HepG2 (cell line): ENCODE measurements around the gene TMX2. TPM values are rescaled to one million over a fixed set of nuclear protein-coding genes. Genes with fewer than 3 reads are reported as not detected.

ENCODE experiments used
- GABPA ChIP-seq, 2 experiments: IDR thresholded peaks; 2 replicates each; pipeline ENCODE4 v1.6.1; 2011 to 2016; ENCODE audit warnings: low read depth in 2 of 2, low read length in 1 of 2, missing biosample characterization in 1 of 2, missing genetic modification characterization in 1 of 2
- LRRFIP1 ChIP-seq: sonication (generic); formaldehyde crosslinking; conservative IDR thresholded peaks from 2 replicates; pipeline ENCODE4 v1.4.0; 2020; ENCODE audit warnings: missing genetic modification reagents
- NFE2L2 ChIP-seq: fragments of 150-350 bp; IDR thresholded peaks from 2 replicates; pipeline ENCODE4 v1.6.1; 2014; ENCODE audit warnings: low read length
- ONECUT2 ChIP-seq: sonication (generic); formaldehyde crosslinking; IDR thresholded peaks from 2 replicates; pipeline ENCODE4 v1.4.0; 2020; ENCODE audit warnings: missing genetic modification reagents
- PAF1 ChIP-seq: IDR thresholded peaks from 2 replicates; pipeline ENCODE4 v1.6.1; 2016; ENCODE audit warnings: missing genetic modification reagents, missing compliant biosample characterization
- POLR2AphosphoS5 ChIP-seq: IDR thresholded peaks from 2 replicates; pipeline ENCODE4 v1.6.1; 2012; ENCODE audit warnings: low read depth, low read length
- PPARG ChIP-seq: conservative IDR thresholded peaks from 2 replicates; pipeline ENCODE4 v1.6.1; 2016; ENCODE audit warnings: missing biosample characterization, missing genetic modification reagents
- RFXAP ChIP-seq: sonication (generic); formaldehyde crosslinking; IDR thresholded peaks from 2 replicates; pipeline ENCODE4 v1.4.0; 2020; ENCODE audit warnings: missing genetic modification reagents, borderline replicate concordance
- SNAPC4 ChIP-seq: sonication (generic); formaldehyde crosslinking; IDR thresholded peaks from 2 replicates; pipeline ENCODE4 v1.4.0; 2020; ENCODE audit warnings: mild to moderate bottlenecking, missing genetic modification reagents
- ZFP82 ChIP-seq: sonication (generic); formaldehyde crosslinking; IDR thresholded peaks from 2 replicates; pipeline ENCODE4 v1.5.1; 2020; ENCODE audit warnings: mild to moderate bottlenecking, missing genetic modification reagents, borderline replicate concordance
- ZNF451 ChIP-seq: sonication (generic); formaldehyde crosslinking; IDR thresholded peaks from 2 replicates; pipeline ENCODE4 v1.5.0; 2020; ENCODE audit warnings: mild to moderate bottlenecking, missing genetic modification reagents
- ZNF564 ChIP-seq: sonication (generic); formaldehyde crosslinking; IDR thresholded peaks from 2 replicates; pipeline ENCODE4 v1.8.1; 2023; ENCODE audit warnings: mild to moderate bottlenecking, missing genetic modification reagents
- ZNF605 ChIP-seq: sonication (generic); formaldehyde crosslinking; IDR thresholded peaks from 2 replicates; pipeline ENCODE4 v1.8.0; 2022; ENCODE audit warnings: mild to moderate bottlenecking, missing genetic modification reagents
- ZNF780A ChIP-seq: sonication (generic); formaldehyde crosslinking; IDR thresholded peaks from 2 replicates; pipeline ENCODE4 v1.8.0; 2022; ENCODE audit warnings: mild to moderate bottlenecking, missing genetic modification reagents, moderate library complexity
- polyA plus RNA-seq, 8 experiments: library from polyadenylated mRNA; depleted of rRNA in 3 of 8; stranded (reverse) in 7 of 8; unstranded in 1 of 8; fragments of >200 nt; fragmentation: Illumina TruSeq in 4 of 8; extraction: Trizol in 4 of 8; gene quantifications; 2 replicates each; pipeline versions ENCODE4 v1.2.1 to v1.2.3, GENCODE V29; 2011 to 2016; ENCODE audit warnings: low read depth in 4 of 8, missing spikeins in 1 of 8, mixed read lengths in 1 of 8; ENCODE audit not compliant: insufficient read depth in 1 of 8
- total RNA-seq, 5 experiments: library from RNA; depleted of rRNA; stranded (reverse); fragments of >200 nt; fragmentation: Illumina TruSeq; extraction: Trizol; gene quantifications; 2 replicates each; pipeline ENCODE4 v1.2.3, GENCODE V29; 2016; ENCODE audit warnings: low read depth in 1 of 5
- TF ChIP-seq, protein P1 (sequence below): sonication (generic); formaldehyde crosslinking; conservative IDR thresholded peaks from 2 replicates; pipeline ENCODE4 v1.8.0; 2022; ENCODE audit warnings: missing genetic modification reagents

The TMX2 gene
- total and polyA plus RNA-seq, 2 of the 13 experiments (the other 11 are each of a cell fraction or from before 2014, with no cell fraction given) = 84.5 to 129 TPM

- TF ChIP-seq LRRFIP1 (CRISPR knock-in tag) (no peak), GABPA (IDR thresholded peaks at IDR 0.05; ENCODE audit: low read depth, low read length) (peak; percentile 89), GABPA (CRISPR knock-in tag; IDR thresholded peaks at IDR 0.05; ENCODE audit: low read depth) (peak; percentile 95), NFE2L2 (no peak), SNAPC4 (CRISPR knock-in tag) (no peak), ONECUT2 (no peak), PAF1 (CRISPR knock-in tag) (peak; percentile 80; the same call in 1 of the 2 replicates), PPARG (no peak), ZNF605 (no peak), POLR2AphosphoS5 (peak; percentile 65), ZNF780A (CRISPR knock-in tag) (0 out of 2 replicates have a peak, but pooled peaks have one; percentile 69), ZFP82 (CRISPR knock-in tag) (no peak), ZNF451 (CRISPR knock-in tag) (no peak), ZNF564 (CRISPR knock-in tag) (no peak), RFXAP (CRISPR knock-in tag) (no peak)
- TF ChIP-seq, protein P1, sequence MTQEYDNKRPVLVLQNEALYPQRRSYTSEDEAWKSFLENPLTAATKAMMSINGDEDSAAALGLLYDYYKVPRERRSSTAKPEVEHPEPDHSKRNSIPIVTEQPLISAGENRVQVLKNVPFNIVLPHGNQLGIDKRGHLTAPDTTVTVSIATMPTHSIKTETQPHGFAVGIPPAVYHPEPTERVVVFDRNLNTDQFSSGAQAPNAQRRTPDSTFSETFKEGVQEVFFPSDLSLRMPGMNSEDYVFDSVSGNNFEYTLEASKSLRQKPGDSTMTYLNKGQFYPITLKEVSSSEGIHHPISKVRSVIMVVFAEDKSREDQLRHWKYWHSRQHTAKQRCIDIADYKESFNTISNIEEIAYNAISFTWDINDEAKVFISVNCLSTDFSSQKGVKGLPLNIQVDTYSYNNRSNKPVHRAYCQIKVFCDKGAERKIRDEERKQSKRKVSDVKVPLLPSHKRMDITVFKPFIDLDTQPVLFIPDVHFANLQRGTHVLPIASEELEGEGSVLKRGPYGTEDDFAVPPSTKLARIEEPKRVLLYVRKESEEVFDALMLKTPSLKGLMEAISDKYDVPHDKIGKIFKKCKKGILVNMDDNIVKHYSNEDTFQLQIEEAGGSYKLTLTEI (CRISPR knock-in tag) = no peak
Measured at GRCh38 chr11:57741132-57742086, 29.0 kb downstream of the TMX2 start, which contains the start of gene SELENOH (continued).
